GM23338 (cell line): ENCODE measurements around the gene ZBTB7C. TPM values are rescaled to one million over a fixed set of nuclear protein-coding genes. Genes with fewer than 3 reads are reported as not detected.
A peak's percentile ranks its signal among the peaks of the same experiment; 100 is the strongest.

Source experiments
- ATAC-seq: fragments of 200-7000 bp; cut with Tn5 transposase; 3 replicates; pipeline ENCODE4 v1.9.1; 2020
- DNase-seq: peaks from one replicate; pipeline ENCODE4 v3.0.0-alpha.2; 2015; ENCODE audit warnings: low spot score
- H2AFZ ChIP-seq: fragments of 200-600 bp; sonication (generic); 2 replicates; pipeline ENCODE4 v1.8.0; 2016; ENCODE audit warnings: antibody characterized with exemption, mild to moderate bottlenecking, moderate library complexity
- H3F3A ChIP-seq: fragments of 200-600 bp; sonication (generic); replicated peaks from 2 replicates; pipeline ENCODE4 v1.8.0; 2017; ENCODE audit warnings: antibody characterized with exemption, mixed run types, low read depth
- H3K27ac ChIP-seq: fragments of 200-600 bp; sonication (generic); 2 replicates; pipeline ENCODE4 v1.6.1; 2016; ENCODE audit warnings: low read depth
- H3K27me3 ChIP-seq: fragments of 200-600 bp; sonication (generic); 2 replicates; pipeline ENCODE4 v1.8.0; 2016; ENCODE audit warnings: mild to moderate bottlenecking, mixed run types, moderate library complexity; ENCODE audit not compliant: insufficient read depth
- H3K36me3 ChIP-seq: fragments of 200-600 bp; sonication (generic); 2 replicates; pipeline ENCODE4 v1.8.0; 2016; ENCODE audit warnings: mild to moderate bottlenecking; ENCODE audit not compliant: insufficient read depth
- H3K4me1 ChIP-seq: fragments of 200-600 bp; sonication (generic); 2 replicates; pipeline ENCODE4 v1.8.0; 2016; ENCODE audit warnings: mild to moderate bottlenecking, moderate library complexity; ENCODE audit not compliant: insufficient read depth
- H3K4me2 ChIP-seq: fragments of 200-600 bp; sonication (generic); 2 replicates; pipeline ENCODE4 v1.7.1; 2017; ENCODE audit warnings: mixed run types
- H3K4me3 ChIP-seq: fragments of 200-600 bp; sonication (generic); 2 replicates; pipeline ENCODE4 v1.6.1; 2016; ENCODE audit warnings: mixed run types
- H3K79me2 ChIP-seq: fragments of 200-600 bp; sonication (generic); replicated peaks from 2 replicates; pipeline ENCODE4 v1.8.0; 2017; ENCODE audit warnings: mild to moderate bottlenecking; ENCODE audit not compliant: insufficient read depth
- H3K9me2 ChIP-seq: fragments of 200-600 bp; sonication (generic); 2 replicates; pipeline ENCODE4 v1.8.0; 2017; ENCODE audit not compliant: insufficient read depth
- H4K20me1 ChIP-seq: fragments of 200-600 bp; sonication (generic); replicated peaks from 2 replicates; pipeline ENCODE4 v1.8.0; 2017; ENCODE audit warnings: mild to moderate bottlenecking; ENCODE audit not compliant: insufficient read depth
- H3K27ac Mint-ChIP-seq: 2 replicates; pipeline ENCODE4 v1.8.0; 2020; ENCODE audit warnings: inconsistent platforms, mild to moderate bottlenecking, moderate library complexity, mixed read lengths
- H3K27me3 Mint-ChIP-seq: 3 replicates; pipeline ENCODE4 v1.8.0; 2022; ENCODE audit warnings: low read depth, mild to moderate bottlenecking, moderate library complexity, mixed read lengths, inconsistent platforms; ENCODE audit not compliant: insufficient read depth, poor library complexity
- H3K36me3 Mint-ChIP-seq: 3 replicates; pipeline ENCODE4 v1.8.0; 2021; ENCODE audit warnings: low read depth, mild to moderate bottlenecking, inconsistent platforms, moderate library complexity, mixed read lengths
- H3K4me1 Mint-ChIP-seq: 3 replicates; pipeline ENCODE4 v1.8.0; 2020; ENCODE audit warnings: mild to moderate bottlenecking, inconsistent platforms, mixed read lengths
- H3K4me3 Mint-ChIP-seq: 3 replicates; pipeline ENCODE4 v1.8.0; 2021; ENCODE audit warnings: moderate library complexity, mild to moderate bottlenecking, inconsistent platforms, mixed read lengths
- H3K9me3 Mint-ChIP-seq: 3 replicates; pipeline ENCODE4 v1.8.0; 2020; ENCODE audit warnings: moderate library complexity, mild to moderate bottlenecking, inconsistent platforms, mixed read lengths
- CREB1 ChIP-seq: fragments of 250-450 bp; sonication (Bioruptor Pico); IDR thresholded peaks from 2 replicates; pipeline ENCODE4 v1.5.0; 2020; ENCODE audit warnings: low read depth, mild to moderate bottlenecking, moderate library complexity
- EZH2phosphoT487 ChIP-seq: fragments of 200-600 bp; sonication (generic); IDR thresholded peaks from one replicate; pipeline ENCODE4 v1.8.1; 2018; ENCODE audit warnings: antibody characterized with exemption; ENCODE audit not compliant: unreplicated experiment
- NANOG ChIP-seq: IDR thresholded peaks from 2 replicates; pipeline ENCODE4 v1.6.1; 2016; ENCODE audit warnings: antibody characterized with exemption, borderline replicate concordance
- ZNF114 ChIP-seq: fragments of 250-450 bp; sonication (Bioruptor Pico); IDR thresholded peaks from 2 replicates; pipeline ENCODE4 v1.5.0; 2020; ENCODE audit warnings: mild to moderate bottlenecking, moderate library complexity
- polyA plus RNA-seq: library from polyadenylated mRNA; unstranded; fragments of >200 nt; fragmentation: Nextera tagmentation; extraction: Ambion mirVana; gene quantifications from 2 replicates; pipeline ENCODE4 v1.2.1, GENCODE V29; 2016
- total RNA-seq: library from RNA; depleted of rRNA; stranded (reverse); fragments of >200 nt; shearing (Covaris generic); gene quantifications from 2 replicates; pipeline ENCODE4 v1.2.3, GENCODE V29; 2014
- TF ChIP-seq, protein P1 (sequence below): fragments of 250-450 bp; sonication (Bioruptor Pico); IDR thresholded peaks from 2 replicates; pipeline ENCODE4 v1.5.0; 2020; ENCODE audit warnings: mild to moderate bottlenecking, moderate library complexity

ZBTB7C gene
- total and polyA plus RNA-seq, 2 experiments from 2014 or later: 0.03 to 0.14 TPM

DNA sequence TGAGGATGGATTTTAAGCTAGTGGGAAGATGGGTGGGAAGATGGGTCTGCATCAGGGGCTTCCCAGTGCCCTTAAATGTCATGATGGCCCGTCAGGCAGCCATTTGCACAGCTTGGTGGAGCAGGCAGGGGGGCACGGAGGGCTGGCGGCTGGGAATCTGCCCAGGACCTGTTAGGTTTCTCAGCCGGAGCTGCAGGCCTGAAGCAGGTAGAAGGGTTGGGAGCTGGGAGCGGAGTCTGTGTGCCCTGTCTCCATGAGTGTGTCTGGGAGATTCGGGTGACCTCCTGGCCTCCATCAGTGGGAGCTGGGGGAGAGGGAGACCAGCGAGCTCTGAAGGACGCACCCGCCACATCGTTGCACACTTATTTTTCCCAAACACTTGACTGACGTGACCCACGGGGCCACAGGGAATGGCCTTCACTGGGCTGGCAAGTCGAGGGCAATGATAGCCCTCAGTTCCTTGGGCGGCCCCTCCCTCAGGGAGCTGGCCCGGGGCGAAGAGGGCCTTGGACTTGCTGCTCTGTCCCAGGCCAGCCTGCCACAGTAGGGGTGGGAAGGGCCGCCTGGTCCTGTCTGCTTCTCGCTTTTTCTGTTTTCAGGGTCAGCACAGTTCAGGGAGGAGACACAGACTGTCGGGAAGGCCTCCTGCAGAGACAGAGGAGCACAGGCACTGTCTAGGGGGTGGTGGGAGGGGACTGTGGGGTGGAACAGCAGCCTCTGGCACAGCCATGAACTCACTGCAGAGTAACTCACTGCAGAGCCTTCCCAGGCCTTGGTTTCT is 236.8 kb downstream of the ZBTB7C start:
- no peaks in the 10 kb centered on the region for H3F3A ChIP-seq
- H3K27ac ChIP-seq: no peak overlapping the region
- no peak for DNase-seq
- H3K4me3 Mint-ChIP-seq: no peak overlapping the region
- H4K20me1 ChIP-seq: no peaks in the 10 kb centered on the region
- no peak overlapping the region for H3K27ac Mint-ChIP-seq
- H3K4me3 ChIP-seq: no peak overlapping the region
- H3K4me1 ChIP-seq: no peaks in the 10 kb centered on the region
- no peak overlapping the region for H3K4me2 ChIP-seq
- H3K27me3 ChIP-seq: no peaks in the 10 kb centered on the region
- H3K27me3 Mint-ChIP-seq: peaks cover 5% of the 10 kb centered on the region
- no peak overlapping the region for H2AFZ ChIP-seq
- H3K9me3 Mint-ChIP-seq: no peaks in the 10 kb centered on the region
- no peaks in the 10 kb centered on the region for H3K79me2 ChIP-seq
- peak; percentile 58; the same call in 2 of the 3 replicates for ATAC-seq
- no peaks in the 10 kb centered on the region for H3K36me3 ChIP-seq
- H3K4me1 Mint-ChIP-seq: no peaks in the 10 kb centered on the region
- TF ChIP-seq EZH2phosphoT487: no peak
- TF ChIP-seq ZNF114 (CRISPR knock-in tag): no peak
- TF ChIP-seq, protein P1, sequence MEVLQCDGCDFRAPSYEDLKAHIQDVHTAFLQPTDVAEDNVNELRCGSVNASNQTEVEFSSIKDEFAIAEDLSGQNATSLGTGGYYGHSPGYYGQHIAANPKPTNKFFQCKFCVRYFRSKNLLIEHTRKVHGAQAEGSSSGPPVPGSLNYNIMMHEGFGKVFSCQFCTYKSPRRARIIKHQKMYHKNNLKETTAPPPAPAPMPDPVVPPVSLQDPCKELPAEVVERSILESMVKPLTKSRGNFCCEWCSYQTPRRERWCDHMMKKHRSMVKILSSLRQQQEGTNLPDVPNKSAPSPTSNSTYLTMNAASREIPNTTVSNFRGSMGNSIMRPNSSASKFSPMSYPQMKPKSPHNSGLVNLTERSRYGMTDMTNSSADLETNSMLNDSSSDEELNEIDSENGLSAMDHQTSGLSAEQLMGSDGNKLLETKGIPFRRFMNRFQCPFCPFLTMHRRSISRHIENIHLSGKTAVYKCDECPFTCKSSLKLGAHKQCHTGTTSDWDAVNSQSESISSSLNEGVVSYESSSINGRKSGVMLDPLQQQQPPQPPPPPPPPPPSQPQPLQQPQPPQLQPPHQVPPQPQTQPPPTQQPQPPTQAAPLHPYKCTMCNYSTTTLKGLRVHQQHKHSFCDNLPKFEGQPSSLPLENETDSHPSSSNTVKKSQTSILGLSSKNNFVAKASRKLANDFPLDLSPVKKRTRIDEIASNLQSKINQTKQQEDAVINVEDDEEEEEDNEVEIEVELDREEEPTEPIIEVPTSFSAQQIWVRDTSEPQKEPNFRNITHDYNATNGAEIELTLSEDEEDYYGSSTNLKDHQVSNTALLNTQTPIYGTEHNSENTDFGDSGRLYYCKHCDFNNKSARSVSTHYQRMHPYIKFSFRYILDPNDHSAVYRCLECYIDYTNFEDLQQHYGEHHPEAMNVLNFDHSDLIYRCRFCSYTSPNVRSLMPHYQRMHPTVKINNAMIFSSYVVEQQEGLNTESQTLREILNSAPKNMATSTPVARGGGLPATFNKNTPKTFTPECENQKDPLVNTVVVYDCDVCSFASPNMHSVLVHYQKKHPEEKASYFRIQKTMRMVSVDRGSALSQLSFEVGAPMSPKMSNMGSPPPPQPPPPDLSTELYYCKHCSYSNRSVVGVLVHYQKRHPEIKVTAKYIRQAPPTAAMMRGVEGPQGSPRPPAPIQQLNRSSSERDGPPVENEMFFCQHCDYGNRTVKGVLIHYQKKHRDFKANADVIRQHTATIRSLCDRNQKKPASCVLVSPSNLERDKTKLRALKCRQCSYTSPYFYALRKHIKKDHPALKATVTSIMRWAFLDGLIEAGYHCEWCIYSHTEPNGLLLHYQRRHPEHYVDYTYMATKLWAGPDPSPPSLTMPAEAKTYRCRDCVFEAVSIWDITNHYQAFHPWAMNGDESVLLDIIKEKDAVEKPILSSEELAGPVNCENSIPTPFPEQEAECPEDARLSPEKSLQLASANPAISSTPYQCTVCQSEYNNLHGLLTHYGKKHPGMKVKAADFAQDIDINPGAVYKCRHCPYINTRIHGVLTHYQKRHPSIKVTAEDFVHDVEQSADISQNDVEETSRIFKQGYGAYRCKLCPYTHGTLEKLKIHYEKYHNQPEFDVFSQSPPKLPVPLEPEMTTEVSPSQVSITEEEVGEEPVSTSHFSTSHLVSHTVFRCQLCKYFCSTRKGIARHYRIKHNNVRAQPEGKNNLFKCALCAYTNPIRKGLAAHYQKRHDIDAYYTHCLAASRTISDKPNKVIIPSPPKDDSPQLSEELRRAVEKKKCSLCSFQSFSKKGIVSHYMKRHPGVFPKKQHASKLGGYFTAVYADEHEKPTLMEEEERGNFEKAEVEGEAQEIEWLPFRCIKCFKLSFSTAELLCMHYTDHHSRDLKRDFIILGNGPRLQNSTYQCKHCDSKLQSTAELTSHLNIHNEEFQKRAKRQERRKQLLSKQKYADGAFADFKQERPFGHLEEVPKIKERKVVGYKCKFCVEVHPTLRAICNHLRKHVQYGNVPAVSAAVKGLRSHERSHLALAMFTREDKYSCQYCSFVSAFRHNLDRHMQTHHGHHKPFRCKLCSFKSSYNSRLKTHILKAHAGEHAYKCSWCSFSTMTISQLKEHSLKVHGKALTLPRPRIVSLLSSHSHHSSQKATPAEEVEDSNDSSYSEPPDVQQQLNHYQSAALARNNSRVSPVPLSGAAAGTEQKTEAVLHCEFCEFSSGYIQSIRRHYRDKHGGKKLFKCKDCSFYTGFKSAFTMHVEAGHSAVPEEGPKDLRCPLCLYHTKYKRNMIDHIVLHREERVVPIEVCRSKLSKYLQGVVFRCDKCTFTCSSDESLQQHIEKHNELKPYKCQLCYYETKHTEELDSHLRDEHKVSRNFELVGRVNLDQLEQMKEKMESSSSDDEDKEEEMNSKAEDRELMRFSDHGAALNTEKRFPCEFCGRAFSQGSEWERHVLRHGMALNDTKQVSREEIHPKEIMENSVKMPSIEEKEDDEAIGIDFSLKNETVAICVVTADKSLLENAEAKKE (CRISPR knock-in tag): no peak
- TF ChIP-seq NANOG: no peak
- TF ChIP-seq CREB1 (CRISPR knock-in tag): no peak
- no peaks in the 10 kb centered on the region for H3K9me2 ChIP-seq
- no peaks in the 10 kb centered on the region for H3K36me3 Mint-ChIP-seq
